Lower leg skin (tissue), 4 donors: ENCODE measurements around the gene TRABD. TPM values are rescaled to one million over a fixed set of nuclear protein-coding genes. Genes with fewer than 3 reads are reported as not detected.

ENCODE experiments used
- DNase-seq, 2 donors: peaks; one replicate each; pipeline ENCODE4 v3.0.0-alpha.2; 2019; ENCODE audit warnings: low spot score in 2 of 2
- H3K4me3 ChIP-seq: fragments of 200-600 bp; sonication (generic); 2 replicates; pipeline ENCODE4 v1.5.1; 2017; ENCODE audit warnings: mild to moderate bottlenecking, low read depth; ENCODE audit not compliant: poor library complexity, severe bottlenecking
- POLR2A ChIP-seq, 2 donors: fragments of 450-650 bp; IDR thresholded peaks; one replicate each; pipeline ENCODE4 v1.6.1; 2016 to 2017; ENCODE audit warnings: antibody characterized with exemption in 2 of 2, mild to moderate bottlenecking in 1 of 2, moderate library complexity in 1 of 2
- WGBS, 2 donors: methylation state at CpG; one replicate each; pipeline ENCODE4 v1.1.5; 2018; 5-methylcytosine and 5-hydroxymethylcytosine counted together
- intact Hi-C: fragments of 100-400 bp; cut with DNase I; formaldehyde crosslinking; loops from one replicate; pipeline ENCODE4 v1.15.0; 2023; ENCODE audit warnings: low total_unique reads
- total RNA-seq, 4 donors: library from RNA; depleted of rRNA; stranded (reverse); fragments of >200 nt; gene quantifications; one replicate each; pipeline ENCODE4 v1.1.0, GENCODE V29; 2016
- TF ChIP-seq, protein P1 (sequence below), 3 donors: fragments of 450-650 bp; IDR thresholded peaks; one replicate each; pipeline ENCODE4 v1.5.1; 2016; ENCODE audit warnings: antibody characterized with exemption in 3 of 3, mild to moderate bottlenecking in 3 of 3, moderate library complexity in 2 of 3

TRABD gene
- total RNA-seq, 4 donors from 2014 or later = 31.5 to 62.7 (median 46.4) TPM

DNA sequence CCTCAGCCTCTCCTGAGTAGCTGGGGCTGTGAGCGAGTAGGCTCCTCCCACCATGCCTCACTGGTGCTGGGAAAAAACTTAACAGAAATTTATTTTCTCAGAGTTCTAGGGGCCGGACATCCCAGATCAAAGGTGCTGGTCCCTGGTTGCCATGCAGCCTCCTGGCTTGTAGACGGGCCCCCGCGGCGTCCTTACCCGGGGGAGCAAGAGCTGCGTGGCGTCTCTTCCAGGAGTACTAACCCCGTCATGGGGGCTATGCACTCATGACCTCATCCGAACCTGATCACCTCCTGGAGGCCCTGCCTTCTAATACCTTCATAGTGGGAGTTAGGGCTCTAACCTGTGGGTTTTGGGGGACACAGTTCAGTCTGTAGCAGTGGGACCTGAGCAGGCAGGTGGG lies 2.6 kb downstream of the TRABD start:
- no peak for DNase-seq
- TF ChIP-seq POLR2A (IDR thresholded peaks at IDR 0.05) = no peak
- TF ChIP-seq, protein P1, sequence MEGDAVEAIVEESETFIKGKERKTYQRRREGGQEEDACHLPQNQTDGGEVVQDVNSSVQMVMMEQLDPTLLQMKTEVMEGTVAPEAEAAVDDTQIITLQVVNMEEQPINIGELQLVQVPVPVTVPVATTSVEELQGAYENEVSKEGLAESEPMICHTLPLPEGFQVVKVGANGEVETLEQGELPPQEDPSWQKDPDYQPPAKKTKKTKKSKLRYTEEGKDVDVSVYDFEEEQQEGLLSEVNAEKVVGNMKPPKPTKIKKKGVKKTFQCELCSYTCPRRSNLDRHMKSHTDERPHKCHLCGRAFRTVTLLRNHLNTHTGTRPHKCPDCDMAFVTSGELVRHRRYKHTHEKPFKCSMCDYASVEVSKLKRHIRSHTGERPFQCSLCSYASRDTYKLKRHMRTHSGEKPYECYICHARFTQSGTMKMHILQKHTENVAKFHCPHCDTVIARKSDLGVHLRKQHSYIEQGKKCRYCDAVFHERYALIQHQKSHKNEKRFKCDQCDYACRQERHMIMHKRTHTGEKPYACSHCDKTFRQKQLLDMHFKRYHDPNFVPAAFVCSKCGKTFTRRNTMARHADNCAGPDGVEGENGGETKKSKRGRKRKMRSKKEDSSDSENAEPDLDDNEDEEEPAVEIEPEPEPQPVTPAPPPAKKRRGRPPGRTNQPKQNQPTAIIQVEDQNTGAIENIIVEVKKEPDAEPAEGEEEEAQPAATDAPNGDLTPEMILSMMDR (IDR thresholded peaks at IDR 0.05) = no peak
- H3K4me3 ChIP-seq = no peak overlapping the region
- intact Hi-C loops = loop anchor here (10.0 kb wide), 1 partner anchor 254 kb away; no protein-coding TSS in a partner anchor
- 97 to 98% methylated on average over 11 of the region's 11 CpGs for WGBS, 2 donors

DNA sequence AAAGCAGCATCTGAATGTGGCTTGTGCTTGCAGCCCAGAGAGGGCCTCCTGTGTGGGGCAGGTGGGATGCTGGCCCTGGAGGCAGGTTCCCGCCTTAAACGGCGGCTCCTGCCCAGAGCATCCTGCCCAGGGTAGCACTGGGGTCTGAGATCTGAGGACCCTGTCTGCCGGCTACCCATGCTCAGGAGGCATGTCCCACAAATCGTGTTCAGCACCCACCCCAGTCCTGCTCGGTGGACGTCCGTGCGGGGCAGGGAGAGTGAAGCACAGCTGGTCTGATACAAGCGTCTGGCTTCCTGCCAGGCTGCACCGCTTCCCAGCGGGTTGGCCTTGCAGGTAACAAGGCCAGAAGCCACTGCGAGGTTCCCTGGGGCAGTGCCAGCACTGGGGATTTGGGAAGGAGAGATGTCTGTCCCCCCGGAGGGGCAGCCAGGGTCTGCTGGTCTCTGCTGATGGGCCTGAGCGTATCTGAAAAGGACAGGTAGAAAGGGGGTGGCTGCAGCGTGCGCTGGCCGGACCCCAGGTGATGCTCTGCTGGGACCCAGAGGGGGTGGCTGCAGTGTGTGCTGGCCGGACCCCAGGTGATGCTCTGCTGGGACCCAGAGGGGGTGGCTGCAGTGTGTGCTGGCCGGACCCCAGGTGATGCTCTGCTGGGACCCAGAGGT lies 3.6 kb downstream of the TRABD start:
- no peak overlapping the region for H3K4me3 ChIP-seq
- TF ChIP-seq, protein P1 (IDR thresholded peaks at IDR 0.05) = no peak
- no peak for TF ChIP-seq POLR2A (IDR thresholded peaks at IDR 0.05)
- no peak for DNase-seq
- intact Hi-C loops = loop anchor here (10.0 kb wide), 1 partner anchor 255 kb away; no protein-coding TSS in a partner anchor
- 73 to 77% methylated on average over 13 to 15 of the region's 20 CpGs for WGBS, 2 donors

DNA sequence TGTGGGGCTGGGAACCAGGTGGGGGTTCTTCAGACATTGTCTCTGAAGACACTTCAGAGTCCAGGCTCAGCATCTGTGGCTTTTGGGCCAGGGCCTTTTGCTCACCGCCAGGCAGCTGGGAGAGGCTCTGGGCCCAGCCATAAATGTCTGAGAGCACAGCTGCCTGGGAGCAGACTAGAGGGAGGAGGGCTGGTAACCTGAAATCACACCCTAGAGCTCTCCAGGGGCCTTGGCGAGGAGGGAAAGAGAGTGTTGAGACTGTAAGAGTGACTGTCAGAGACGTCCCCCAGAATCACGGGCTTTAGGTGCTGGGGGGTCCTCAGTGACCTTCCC lies 4.1 kb downstream of the TRABD start:
- TF ChIP-seq POLR2A (IDR thresholded peaks at IDR 0.05) = no peak
- TF ChIP-seq, protein P1 (IDR thresholded peaks at IDR 0.05) = no peak
- intact Hi-C loops = loop anchor here (10.0 kb wide), 1 partner anchor 255 kb away; no protein-coding TSS in a partner anchor
- WGBS, 2 donors = 3 to 4% methylated on average over 4 of the region's 4 CpGs
- no peak overlapping the region for H3K4me3 ChIP-seq
- DNase-seq = no peak

DNA sequence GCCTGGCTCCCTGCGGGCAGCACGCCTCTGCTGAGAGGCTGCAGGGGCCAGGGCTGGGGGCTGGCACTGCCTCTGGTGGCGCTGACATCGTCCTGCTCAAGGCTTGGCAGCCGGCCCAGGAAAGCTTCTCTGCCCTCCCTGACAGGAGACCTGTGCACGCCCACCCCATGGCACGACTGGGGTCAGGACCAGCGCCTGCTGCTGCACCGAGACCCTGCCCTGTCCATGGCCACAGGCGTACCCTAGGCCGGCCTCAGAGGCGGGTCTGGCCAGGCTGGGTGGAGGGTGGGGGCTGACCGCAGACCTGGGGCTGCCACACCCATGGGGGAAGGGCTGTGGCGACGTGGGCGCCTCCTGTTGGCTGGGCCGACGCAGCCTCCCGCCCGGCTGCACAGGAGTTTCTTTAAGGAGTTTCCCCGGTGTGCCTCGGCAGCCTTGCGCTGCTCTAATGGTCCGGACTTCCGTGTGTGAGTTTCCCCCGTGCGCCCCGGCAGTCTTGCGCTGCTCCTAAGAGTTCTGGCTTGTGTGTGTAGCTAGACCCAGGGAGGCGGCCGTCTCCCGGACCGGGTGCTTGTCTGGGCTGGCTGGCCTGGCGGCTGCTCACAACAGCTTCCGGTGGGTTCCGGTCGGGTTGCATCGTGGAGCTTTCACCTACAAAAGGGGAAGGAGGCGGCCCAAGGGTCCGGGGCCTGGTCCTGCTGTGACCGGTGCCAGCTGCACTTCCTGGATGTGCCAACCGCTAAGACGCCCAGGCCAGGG lies 4.6 kb downstream of the TRABD start:
- DNase-seq = peak; percentile 56 to 95
- 5 to 20% methylated on average over 1 to 20 of the region's 43 CpGs for WGBS, 2 donors
- intact Hi-C loops = no loop called here
- TF ChIP-seq, protein P1 (IDR thresholded peaks at IDR 0.05) = no peak
- no peak for TF ChIP-seq POLR2A (IDR thresholded peaks at IDR 0.05)
- H3K4me3 ChIP-seq = no peak overlapping the region

DNA sequence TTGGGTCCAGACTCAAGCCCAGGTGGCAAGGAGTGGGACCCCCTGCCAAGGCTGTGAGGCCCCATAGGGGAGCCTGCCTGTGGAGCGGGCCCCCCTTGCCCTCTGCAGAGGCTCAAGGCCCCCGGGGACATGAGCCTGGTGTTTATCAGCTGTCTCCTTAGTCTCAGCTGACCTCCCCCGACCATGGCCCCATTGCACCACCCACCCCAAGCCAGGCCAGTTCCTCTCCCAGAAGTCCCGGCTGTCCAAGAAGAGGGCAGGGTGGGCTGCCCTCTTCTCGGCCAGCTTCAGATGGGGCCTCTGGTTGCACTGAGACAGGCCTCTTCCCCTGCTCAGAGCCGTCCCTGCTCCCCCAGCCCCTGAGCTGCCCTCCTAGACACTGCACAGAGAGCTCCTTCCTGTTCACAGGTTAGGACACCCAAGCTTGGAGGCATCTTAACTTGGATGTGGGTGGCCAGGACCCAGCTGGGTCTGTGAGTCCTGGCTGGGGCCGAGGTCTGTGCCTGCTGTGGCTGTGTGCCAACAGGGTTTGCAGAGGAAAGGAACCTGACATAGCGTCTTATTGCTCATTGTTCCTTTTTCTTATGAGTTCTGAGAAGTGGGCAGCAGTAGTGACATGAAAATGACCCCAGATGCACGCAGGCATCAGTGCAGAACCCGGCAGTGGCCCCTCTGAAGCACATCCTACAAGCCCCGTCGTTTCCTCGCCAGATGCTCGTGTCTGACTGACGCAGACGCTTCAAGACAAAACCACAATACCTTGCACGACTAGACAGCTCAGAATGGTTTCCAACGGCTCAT lies 5.4 kb downstream of the TRABD start:
- 54 to 65% methylated on average over 15 to 18 of the region's 18 CpGs for WGBS, 2 donors

More for the DNA sequence above, 5.4 kb downstream of the TRABD start:
- TF ChIP-seq, protein P1 (IDR thresholded peaks at IDR 0.05) = no peak
- no peak for TF ChIP-seq POLR2A (IDR thresholded peaks at IDR 0.05)
- intact Hi-C loops = no loop called here
- H3K4me3 ChIP-seq = no peak overlapping the region
- no peak for DNase-seq
